Liver (tissue), 3 donors: ENCODE data around the gene OFD1.

ENCODE experiments used
- FOXA1 ChIP-seq: IDR thresholded peaks from 2 replicates; pipeline ENCODE4 v1.6.1; 2016; ENCODE audit warnings: antibody characterized with exemption
- FOXA2 ChIP-seq: IDR thresholded peaks from 2 replicates; pipeline ENCODE4 v1.6.1; 2016; ENCODE audit warnings: antibody characterized with exemption
- RAD21 ChIP-seq, 2 donors: IDR thresholded peaks; 2 replicates each; pipeline ENCODE4 v1.6.1; 2016; ENCODE audit warnings: antibody characterized with exemption in 2 of 2, mild to moderate bottlenecking in 2 of 2
- SP1 ChIP-seq: IDR thresholded peaks from 2 replicates; pipeline ENCODE4 v1.6.1; 2018; ENCODE audit warnings: antibody characterized with exemption, mild to moderate bottlenecking
- TAF1 ChIP-seq: conservative IDR thresholded peaks from 2 replicates; pipeline ENCODE4 v1.6.1; 2016; ENCODE audit warnings: antibody characterized with exemption, mild to moderate bottlenecking
- ZBTB33 ChIP-seq: IDR thresholded peaks from 2 replicates; pipeline ENCODE4 v1.6.1; 2016; ENCODE audit warnings: antibody characterized with exemption
- TF ChIP-seq, protein P1 (sequence below): fragments of 150-350 bp; IDR thresholded peaks from 2 replicates; pipeline ENCODE4 v1.5.1; 2017; ENCODE audit warnings: improper control_type of control experiment, low read depth, low read length; ENCODE audit not compliant: missing input control
- TF ChIP-seq, protein P2 (sequence below): IDR thresholded peaks from 2 replicates; pipeline ENCODE4 v1.6.1; 2016; ENCODE audit warnings: antibody characterized with exemption
- TF ChIP-seq, protein P3 (sequence below): IDR thresholded peaks from 2 replicates; pipeline ENCODE4 v1.6.1; 2016; ENCODE audit warnings: antibody characterized with exemption
- TF ChIP-seq, protein P4 (sequence below): IDR thresholded peaks from 2 replicates; pipeline ENCODE4 v1.6.1; 2016; ENCODE audit warnings: antibody characterized with exemption, mild to moderate bottlenecking
- donor health status: healthy.
- donor health status: healthy.

DNA sequence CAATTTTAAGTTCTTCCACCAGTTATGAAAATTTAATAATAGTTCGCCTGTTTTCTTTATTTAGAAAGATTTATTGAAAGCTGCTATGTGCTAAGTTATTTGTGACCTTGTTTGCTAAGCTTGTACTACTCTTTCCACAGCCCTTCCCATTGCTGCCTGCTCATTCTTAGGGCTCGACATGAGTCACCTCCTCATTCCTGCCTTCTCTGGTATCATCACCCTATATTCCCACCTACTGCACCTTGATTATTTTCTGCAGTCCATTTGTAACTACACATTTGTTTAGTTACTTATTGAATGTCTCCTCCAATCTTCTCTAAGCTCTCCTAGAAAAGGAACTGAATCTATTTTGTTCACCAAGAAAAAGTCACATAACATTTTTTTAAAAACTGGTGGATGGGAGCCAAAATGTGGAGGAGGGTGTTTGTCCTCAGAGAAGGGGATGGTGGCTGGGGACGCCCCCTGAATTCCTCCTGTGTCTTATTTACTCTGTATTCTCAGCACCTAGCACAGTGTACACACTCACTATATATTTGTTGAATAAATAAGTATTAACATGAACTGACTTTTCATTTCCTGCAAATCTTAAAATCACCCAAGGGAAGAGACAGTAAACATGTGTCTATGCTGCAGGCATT is 49.3 kb upstream of the OFD1 start:
- no peak for TF ChIP-seq ZBTB33
- no peak for TF ChIP-seq RAD21 (IDR thresholded peaks at IDR 0.05)
- TF ChIP-seq, protein P1, sequence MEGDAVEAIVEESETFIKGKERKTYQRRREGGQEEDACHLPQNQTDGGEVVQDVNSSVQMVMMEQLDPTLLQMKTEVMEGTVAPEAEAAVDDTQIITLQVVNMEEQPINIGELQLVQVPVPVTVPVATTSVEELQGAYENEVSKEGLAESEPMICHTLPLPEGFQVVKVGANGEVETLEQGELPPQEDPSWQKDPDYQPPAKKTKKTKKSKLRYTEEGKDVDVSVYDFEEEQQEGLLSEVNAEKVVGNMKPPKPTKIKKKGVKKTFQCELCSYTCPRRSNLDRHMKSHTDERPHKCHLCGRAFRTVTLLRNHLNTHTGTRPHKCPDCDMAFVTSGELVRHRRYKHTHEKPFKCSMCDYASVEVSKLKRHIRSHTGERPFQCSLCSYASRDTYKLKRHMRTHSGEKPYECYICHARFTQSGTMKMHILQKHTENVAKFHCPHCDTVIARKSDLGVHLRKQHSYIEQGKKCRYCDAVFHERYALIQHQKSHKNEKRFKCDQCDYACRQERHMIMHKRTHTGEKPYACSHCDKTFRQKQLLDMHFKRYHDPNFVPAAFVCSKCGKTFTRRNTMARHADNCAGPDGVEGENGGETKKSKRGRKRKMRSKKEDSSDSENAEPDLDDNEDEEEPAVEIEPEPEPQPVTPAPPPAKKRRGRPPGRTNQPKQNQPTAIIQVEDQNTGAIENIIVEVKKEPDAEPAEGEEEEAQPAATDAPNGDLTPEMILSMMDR = no peak
- TF ChIP-seq FOXA1 = no peak
- no peak for TF ChIP-seq SP1
- TF ChIP-seq, protein P2, sequence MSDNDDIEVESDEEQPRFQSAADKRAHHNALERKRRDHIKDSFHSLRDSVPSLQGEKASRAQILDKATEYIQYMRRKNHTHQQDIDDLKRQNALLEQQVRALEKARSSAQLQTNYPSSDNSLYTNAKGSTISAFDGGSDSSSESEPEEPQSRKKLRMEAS = no peak
- no peak for TF ChIP-seq TAF1
- TF ChIP-seq FOXA2 = no peak
- TF ChIP-seq, protein P3, sequence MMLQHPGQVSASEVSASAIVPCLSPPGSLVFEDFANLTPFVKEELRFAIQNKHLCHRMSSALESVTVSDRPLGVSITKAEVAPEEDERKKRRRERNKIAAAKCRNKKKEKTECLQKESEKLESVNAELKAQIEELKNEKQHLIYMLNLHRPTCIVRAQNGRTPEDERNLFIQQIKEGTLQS = no peak
- TF ChIP-seq, protein P4, sequence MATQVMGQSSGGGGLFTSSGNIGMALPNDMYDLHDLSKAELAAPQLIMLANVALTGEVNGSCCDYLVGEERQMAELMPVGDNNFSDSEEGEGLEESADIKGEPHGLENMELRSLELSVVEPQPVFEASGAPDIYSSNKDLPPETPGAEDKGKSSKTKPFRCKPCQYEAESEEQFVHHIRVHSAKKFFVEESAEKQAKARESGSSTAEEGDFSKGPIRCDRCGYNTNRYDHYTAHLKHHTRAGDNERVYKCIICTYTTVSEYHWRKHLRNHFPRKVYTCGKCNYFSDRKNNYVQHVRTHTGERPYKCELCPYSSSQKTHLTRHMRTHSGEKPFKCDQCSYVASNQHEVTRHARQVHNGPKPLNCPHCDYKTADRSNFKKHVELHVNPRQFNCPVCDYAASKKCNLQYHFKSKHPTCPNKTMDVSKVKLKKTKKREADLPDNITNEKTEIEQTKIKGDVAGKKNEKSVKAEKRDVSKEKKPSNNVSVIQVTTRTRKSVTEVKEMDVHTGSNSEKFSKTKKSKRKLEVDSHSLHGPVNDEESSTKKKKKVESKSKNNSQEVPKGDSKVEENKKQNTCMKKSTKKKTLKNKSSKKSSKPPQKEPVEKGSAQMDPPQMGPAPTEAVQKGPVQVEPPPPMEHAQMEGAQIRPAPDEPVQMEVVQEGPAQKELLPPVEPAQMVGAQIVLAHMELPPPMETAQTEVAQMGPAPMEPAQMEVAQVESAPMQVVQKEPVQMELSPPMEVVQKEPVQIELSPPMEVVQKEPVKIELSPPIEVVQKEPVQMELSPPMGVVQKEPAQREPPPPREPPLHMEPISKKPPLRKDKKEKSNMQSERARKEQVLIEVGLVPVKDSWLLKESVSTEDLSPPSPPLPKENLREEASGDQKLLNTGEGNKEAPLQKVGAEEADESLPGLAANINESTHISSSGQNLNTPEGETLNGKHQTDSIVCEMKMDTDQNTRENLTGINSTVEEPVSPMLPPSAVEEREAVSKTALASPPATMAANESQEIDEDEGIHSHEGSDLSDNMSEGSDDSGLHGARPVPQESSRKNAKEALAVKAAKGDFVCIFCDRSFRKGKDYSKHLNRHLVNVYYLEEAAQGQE = no peak
